Duodenal mucosa (tissue), 2 donors: ENCODE data around the gene RPS25.

ENCODE experiments used
- H3K27ac ChIP-seq: one replicate; pipeline ENCODE4 v1.7.0; 2013; ENCODE audit warnings: low read depth, low read length
- H3K27me3 ChIP-seq, 2 donors: one replicate each; pipeline ENCODE4 v1.7.0; 2013; ENCODE audit warnings: low read length in 2 of 2, control low read depth in 1 of 2; ENCODE audit not compliant: insufficient read depth in 2 of 2, control insufficient read depth in 1 of 2
- H3K36me3 ChIP-seq, 2 donors: one replicate each; pipeline ENCODE4 v1.7.0; 2013; ENCODE audit warnings: low read length in 2 of 2, control low read depth in 1 of 2; ENCODE audit not compliant: insufficient read depth in 2 of 2, control insufficient read depth in 1 of 2
- H3K4me1 ChIP-seq, 2 donors: one replicate each; pipeline ENCODE4 v1.7.0; 2013; ENCODE audit warnings: low read length in 2 of 2, control low read depth in 1 of 2; ENCODE audit not compliant: insufficient read depth in 2 of 2, control insufficient read depth in 1 of 2
- H3K4me3 ChIP-seq, 2 donors: one replicate each; pipeline ENCODE4 v1.7.0; 2013; ENCODE audit warnings: low read length in 2 of 2, low read depth in 1 of 2
- H3K9ac ChIP-seq, 2 donors: one replicate each; pipeline ENCODE4 v1.7.0; 2013; ENCODE audit warnings: low read length in 2 of 2, low read depth in 1 of 2
- H3K9me3 ChIP-seq, 2 donors: one replicate each; pipeline ENCODE4 v1.7.0; 2013; ENCODE audit warnings: low read length in 2 of 2, control low read depth in 1 of 2; ENCODE audit not compliant: control insufficient read depth in 1 of 2

Gene RPS25

DNA sequence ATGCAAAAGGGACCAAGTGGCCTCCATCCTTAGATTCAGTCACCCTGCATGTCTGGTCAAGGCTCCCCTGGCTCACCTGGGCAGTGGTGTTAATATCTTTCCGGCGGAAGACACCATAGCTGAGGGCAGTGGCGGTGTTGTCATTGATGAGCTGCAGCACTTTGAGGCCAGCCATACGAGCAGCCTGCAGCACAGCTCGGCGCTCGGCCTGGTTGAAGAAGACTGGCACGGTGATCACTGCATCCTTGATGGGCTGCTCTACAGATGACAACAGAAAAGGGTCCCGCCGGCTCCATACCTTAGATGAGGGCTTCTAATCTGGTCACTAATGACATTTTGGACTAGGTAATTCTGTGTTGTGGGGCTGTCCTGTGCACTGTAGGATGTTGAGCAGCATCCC is 36.3 kb upstream of the RPS25 start:
- Histone ChIP-seq H3K4me1 (peaks cover 19 to 22% of the 10 kb centered on the region in 2 donors), H3K9ac (no peak overlapping the region), H3K9me3 (no peaks in the 10 kb centered on the region), H3K36me3 (peaks cover 44 to 59% of the 10 kb centered on the region in 2 donors), H3K4me3 (no peak overlapping the region), H3K27ac (no peak overlapping the region), H3K27me3 (no peaks in the 10 kb centered on the region)

GRCh38 chr11:119052163-119052814 is 34.1 kb upstream of the RPS25 start:
- no peak overlapping the region for H3K9ac ChIP-seq
- no peaks in the 10 kb centered on the region for H3K27me3 ChIP-seq
- H3K9me3 ChIP-seq = no peaks in the 10 kb centered on the region
- no peak overlapping the region for H3K27ac ChIP-seq
- no peak overlapping the region for H3K4me3 ChIP-seq
- peaks cover 15 to 16% of the 10 kb centered on the region in 2 donors for H3K4me1 ChIP-seq
- peaks cover 62 to 81% of the 10 kb centered on the region in 2 donors for H3K36me3 ChIP-seq

DNA sequence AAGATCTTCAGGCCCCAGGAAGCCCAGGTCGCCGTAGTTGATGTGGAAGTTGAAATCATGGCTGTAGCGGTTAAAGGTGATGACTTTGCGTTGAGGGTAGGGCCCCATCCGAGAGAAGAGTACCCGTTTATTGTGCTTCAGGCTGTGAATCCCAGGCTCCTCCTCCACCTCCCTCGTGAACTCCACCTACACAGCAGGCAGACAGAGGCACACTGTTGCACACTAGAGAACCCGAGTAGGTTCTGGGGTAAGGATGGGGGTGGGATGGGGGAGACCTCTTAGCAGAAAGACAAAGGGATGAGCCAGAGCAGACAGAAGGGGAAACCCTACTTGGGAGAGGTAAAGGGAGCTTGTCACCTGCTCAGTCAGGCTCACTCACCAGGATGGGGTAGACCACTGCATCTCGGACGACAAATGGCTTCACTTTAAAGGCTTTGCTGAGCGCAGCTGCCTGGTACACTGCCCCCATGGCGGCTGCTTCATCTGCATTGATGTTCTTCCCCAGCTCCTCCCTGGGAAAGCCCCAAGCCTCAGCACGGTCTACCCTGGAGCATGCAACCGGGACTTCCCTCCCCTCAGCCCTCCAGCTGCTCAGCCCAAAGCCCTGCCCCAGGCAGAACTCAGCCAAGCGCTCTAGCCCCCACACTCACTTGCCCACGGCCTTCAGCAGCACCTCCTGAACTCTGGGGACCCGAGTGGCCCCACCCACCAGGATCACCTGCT is 33.5 kb upstream of the RPS25 start:
- Histone ChIP-seq H3K27ac (no peak overlapping the region), H3K4me3 (no peak overlapping the region), H3K27me3 (no peaks in the 10 kb centered on the region), H3K36me3 (peaks cover 66 to 88% of the 10 kb centered on the region in 2 donors), H3K9me3 (no peaks in the 10 kb centered on the region), H3K4me1 (peaks cover 15 to 16% of the 10 kb centered on the region in 2 donors), H3K9ac (no peak overlapping the region)

GRCh38 chr11:119049081-119049480 is 30.9 kb upstream of the RPS25 start:
- Histone ChIP-seq H3K36me3 (peaks cover 63 to 98% of the 10 kb centered on the region in 2 donors), H3K27ac (no peak overlapping the region), H3K9ac (no peak overlapping the region), H3K4me1 (no peaks in the 10 kb centered on the region), H3K27me3 (no peaks in the 10 kb centered on the region), H3K4me3 (no peak overlapping the region), H3K9me3 (no peaks in the 10 kb centered on the region)

- no peak overlapping the region for H3K4me3 ChIP-seq
- no peaks in the 10 kb centered on the region for H3K9me3 ChIP-seq
- H3K27me3 ChIP-seq = no peaks in the 10 kb centered on the region
- H3K4me1 ChIP-seq = no peaks in the 10 kb centered on the region
- H3K27ac ChIP-seq = no peak overlapping the region
- H3K36me3 ChIP-seq = peaks cover 59 to 93% of the 10 kb centered on the region in 2 donors
- H3K9ac ChIP-seq = no peak overlapping the region
Measured at GRCh38 chr11:119048644-119049043, 30.5 kb upstream of the RPS25 start.

DNA sequence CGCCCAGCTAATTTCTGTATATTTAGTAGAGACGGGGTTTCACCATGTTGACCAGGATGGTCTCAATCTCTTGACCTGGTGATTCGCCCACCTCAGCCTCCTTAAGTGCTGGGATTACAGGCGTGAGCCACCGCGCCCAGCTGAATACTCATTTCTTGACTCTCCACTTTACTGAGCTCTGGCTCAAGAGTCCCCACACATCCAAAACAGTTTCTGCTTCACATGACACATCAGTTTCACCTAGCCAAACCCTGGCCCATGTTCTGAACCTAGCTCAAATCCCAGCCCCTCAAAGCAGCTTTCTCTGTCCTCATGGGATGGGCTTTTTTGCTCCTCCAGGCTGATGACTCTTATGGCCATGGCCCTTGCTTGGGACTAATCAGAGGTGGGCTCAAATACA is 29.1 kb upstream of the RPS25 start:
- H3K36me3 ChIP-seq = peaks cover 45 to 79% of the 10 kb centered on the region in 2 donors
- H3K27me3 ChIP-seq = no peaks in the 10 kb centered on the region
- H3K4me3 ChIP-seq = no peak overlapping the region
- no peak overlapping the region for H3K27ac ChIP-seq
- H3K9me3 ChIP-seq = no peaks in the 10 kb centered on the region
- H3K9ac ChIP-seq = no peak overlapping the region
- no peaks in the 10 kb centered on the region for H3K4me1 ChIP-seq

DNA sequence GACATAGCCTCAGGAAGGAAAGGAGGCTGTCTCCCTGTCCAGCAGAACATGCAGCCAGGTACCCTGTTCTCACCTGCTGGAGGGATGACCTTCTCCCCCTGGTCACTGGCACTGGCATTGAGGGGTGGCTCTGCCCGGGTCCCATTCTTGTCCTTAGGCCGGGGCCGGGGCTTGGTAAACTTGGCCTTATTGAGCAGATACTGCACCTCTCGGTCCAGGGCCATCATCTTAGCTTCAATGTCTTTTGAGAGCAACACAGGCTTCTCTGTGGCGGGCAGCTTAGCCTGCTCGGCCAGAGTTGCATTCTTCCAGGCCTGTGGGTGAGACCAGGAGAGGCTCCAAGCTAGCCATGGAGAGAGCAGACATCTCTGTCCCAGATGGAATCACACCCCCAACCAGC is 28.3 kb upstream of the RPS25 start:
- H3K4me3 ChIP-seq = no peak overlapping the region
- H3K27me3 ChIP-seq = no peaks in the 10 kb centered on the region
- no peaks in the 10 kb centered on the region for H3K4me1 ChIP-seq
- H3K9me3 ChIP-seq = no peaks in the 10 kb centered on the region
- no peak overlapping the region for H3K27ac ChIP-seq
- peaks cover 38 to 72% of the 10 kb centered on the region in 2 donors for H3K36me3 ChIP-seq
- no peak overlapping the region for H3K9ac ChIP-seq

- no peak overlapping the region for H3K27ac ChIP-seq
- H3K27me3 ChIP-seq = no peaks in the 10 kb centered on the region
- no peaks in the 10 kb centered on the region for H3K9me3 ChIP-seq
- no peak overlapping the region for H3K9ac ChIP-seq
- H3K4me3 ChIP-seq = no peak overlapping the region
- H3K4me1 ChIP-seq = no peaks in the 10 kb centered on the region
- peaks cover 34 to 55% of the 10 kb centered on the region in 2 donors for H3K36me3 ChIP-seq
Measured at GRCh38 chr11:119044708-119045107, 26.6 kb upstream of the RPS25 start.

DNA sequence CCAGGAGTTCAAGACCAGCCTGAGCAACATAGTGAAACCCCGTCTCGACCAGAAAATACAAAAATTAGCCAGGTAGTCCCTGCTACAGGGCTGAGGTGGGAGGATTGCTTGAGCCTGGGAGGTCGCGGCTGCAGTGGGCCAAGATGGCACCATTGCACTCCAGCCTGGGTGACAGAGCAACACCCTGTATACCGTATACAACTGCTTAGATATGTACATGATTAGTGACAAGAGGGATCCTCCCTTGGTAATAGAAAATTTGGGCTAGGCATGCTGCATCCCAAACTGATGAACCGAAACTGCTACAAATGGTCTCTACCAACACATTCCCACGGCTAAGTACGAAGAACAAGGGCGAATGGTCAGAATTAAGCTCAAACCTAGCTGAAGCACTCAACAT is 24.8 kb upstream of the RPS25 start:
- no peaks in the 10 kb centered on the region for H3K27me3 ChIP-seq
- no peak overlapping the region for H3K27ac ChIP-seq
- no peaks in the 10 kb centered on the region for H3K4me1 ChIP-seq
- H3K9ac ChIP-seq = no peak overlapping the region
- peaks cover 19 to 37% of the 10 kb centered on the region in 2 donors for H3K36me3 ChIP-seq
- H3K4me3 ChIP-seq = no peak overlapping the region
- H3K9me3 ChIP-seq = no peaks in the 10 kb centered on the region

DNA sequence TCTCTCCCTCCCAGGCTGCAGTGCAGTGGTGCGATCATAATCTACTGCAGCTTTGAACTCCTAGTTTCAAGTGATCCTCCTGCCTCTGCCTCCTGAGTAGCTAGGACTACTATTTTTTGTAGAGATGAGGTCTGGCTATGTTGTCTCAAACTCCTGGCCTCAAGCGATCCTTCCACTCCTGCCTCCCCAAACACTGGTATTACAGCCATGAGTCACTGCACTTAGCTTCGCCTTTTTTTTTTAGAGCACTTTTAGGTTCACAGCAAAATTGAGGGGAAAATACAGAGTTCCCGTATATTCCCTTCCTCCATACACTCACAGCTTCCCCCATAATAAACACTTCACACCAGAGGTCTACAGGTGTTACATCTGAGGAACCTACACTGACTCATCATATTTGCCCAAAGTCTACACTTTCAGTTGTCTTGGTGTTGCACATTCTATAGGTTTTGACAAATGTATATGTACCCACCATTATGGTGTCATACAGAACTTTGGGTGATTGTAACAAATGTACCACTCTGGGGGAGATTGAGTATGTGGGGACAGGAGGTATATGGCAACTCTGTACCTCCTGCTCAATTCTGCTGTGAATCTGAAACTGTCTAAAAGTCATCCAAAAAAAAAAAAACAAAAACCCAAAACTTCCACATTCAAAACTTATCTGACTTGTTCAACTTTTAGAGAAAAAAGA is 23.8 kb upstream of the RPS25 start:
- no peaks in the 10 kb centered on the region for H3K4me1 ChIP-seq
- peaks cover 11 to 27% of the 10 kb centered on the region in 2 donors for H3K36me3 ChIP-seq
- H3K27ac ChIP-seq = no peak overlapping the region
- no peaks in the 10 kb centered on the region for H3K9me3 ChIP-seq
- H3K27me3 ChIP-seq = no peaks in the 10 kb centered on the region
- H3K9ac ChIP-seq = no peak overlapping the region
- H3K4me3 ChIP-seq = no peak overlapping the region
